Measurements from ENCODE around the gene NKX2-8. TPM values are rescaled to one million over a fixed set of nuclear protein-coding genes. Genes with fewer than 3 reads are reported as not detected.

The NKX2-8 gene
- total and polyA plus RNA-seq, 2 donors (not counting 1 experiment from before 2014, with no cell fraction given): not detected

DNA sequence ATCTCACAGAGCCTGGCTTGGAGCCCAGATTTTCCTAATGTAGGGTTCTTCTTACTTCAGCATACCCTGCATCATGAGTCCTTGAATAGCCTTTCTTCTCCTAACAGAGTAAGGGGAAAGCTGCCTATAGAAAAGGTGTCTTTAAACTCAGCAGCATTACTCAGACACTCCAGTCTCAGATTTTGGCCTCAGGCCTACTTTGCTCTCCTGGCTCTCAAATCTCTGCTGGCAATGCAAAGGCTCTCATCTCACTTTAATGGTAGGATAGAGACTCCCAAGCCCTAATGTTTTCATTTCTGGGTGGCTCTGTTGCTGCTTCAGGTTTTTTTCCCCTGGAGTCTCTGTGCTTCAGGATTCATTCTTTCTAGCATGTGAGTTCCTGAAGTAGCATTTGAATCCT, 9.1 kb upstream of the NKX2-8 start:
- no peak for DNase-seq (ENCODE audit: low read depth in 2 of 2)
- Histone ChIP-seq H3K4me3 (replicated peaks in 1 of 4; ENCODE audit: control extremely low read depth in 1 of 4, insufficient read depth in 1 of 4, low read depth in 3 of 4, low read length in 4 of 4) (no peak overlapping the region), H3K79me2 (ENCODE audit: control insufficient read depth, insufficient read depth, low read length) (no peaks in the 10 kb centered on the region), H4K20me1 (ENCODE audit: control insufficient read depth, extremely low read depth, insufficient read depth, low read length) (no peaks in the 10 kb centered on the region), H3K27ac (ENCODE audit: insufficient read depth, low read length) (no peak overlapping the region), H3K36me3 (ENCODE audit: control insufficient read depth, insufficient read depth, low read length) (no peaks in the 10 kb centered on the region), H3K27me3 (ENCODE audit: control insufficient read depth, insufficient read depth, low read length) (peaks cover 6% of the 10 kb centered on the region), H3K9me3 (ENCODE audit: control insufficient read depth, insufficient read depth, low read depth, low read length) (no peaks in the 10 kb centered on the region), H3K4me2 (ENCODE audit: extremely low read depth, insufficient read depth, low read length) (no peak overlapping the region), H3K9ac (ENCODE audit: insufficient read depth, low read length) (no peak overlapping the region), H3K4me1 (ENCODE audit: control insufficient read depth, extremely low read depth, insufficient read depth, low read length) (no peaks in the 10 kb centered on the region), H2AFZ (ENCODE audit: low read length) (no peak overlapping the region)
- no peak for TF ChIP-seq EZH2 (IDR thresholded peaks at IDR 0.05; ENCODE audit: low read length, missing control alignments)
- TF ChIP-seq, protein P1, sequence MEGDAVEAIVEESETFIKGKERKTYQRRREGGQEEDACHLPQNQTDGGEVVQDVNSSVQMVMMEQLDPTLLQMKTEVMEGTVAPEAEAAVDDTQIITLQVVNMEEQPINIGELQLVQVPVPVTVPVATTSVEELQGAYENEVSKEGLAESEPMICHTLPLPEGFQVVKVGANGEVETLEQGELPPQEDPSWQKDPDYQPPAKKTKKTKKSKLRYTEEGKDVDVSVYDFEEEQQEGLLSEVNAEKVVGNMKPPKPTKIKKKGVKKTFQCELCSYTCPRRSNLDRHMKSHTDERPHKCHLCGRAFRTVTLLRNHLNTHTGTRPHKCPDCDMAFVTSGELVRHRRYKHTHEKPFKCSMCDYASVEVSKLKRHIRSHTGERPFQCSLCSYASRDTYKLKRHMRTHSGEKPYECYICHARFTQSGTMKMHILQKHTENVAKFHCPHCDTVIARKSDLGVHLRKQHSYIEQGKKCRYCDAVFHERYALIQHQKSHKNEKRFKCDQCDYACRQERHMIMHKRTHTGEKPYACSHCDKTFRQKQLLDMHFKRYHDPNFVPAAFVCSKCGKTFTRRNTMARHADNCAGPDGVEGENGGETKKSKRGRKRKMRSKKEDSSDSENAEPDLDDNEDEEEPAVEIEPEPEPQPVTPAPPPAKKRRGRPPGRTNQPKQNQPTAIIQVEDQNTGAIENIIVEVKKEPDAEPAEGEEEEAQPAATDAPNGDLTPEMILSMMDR (conservative IDR thresholded peaks at IDR 0.05 in 1 of 2, IDR thresholded peaks at IDR 0.05 in 1 of 2; ENCODE audit: low read depth in 1 of 2, low read length in 2 of 2): no peak

DNA sequence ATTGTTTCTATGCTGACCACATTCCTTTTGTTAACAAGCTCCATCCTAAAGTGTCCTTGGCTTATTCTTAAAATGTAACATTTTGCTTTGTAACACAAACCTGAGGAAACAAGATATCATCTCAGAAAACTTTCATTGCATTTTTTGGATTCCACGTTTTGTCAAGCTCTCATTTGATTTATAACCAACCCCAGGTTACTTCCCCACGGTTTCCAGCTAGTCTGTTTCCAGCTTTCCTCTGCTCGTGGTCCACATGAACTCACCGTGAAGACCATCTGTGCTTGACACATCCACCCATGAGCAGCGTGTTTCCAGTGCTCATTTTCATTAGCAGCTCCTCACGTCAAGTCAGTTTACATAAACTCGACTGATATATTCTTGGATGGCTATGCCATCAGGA, 6.4 kb upstream of the NKX2-8 start:
- no peaks in the 10 kb centered on the region for H3K79me2 ChIP-seq (ENCODE audit: control insufficient read depth, insufficient read depth, low read length)
- peaks cover 16% of the 10 kb centered on the region for H3K27me3 ChIP-seq (ENCODE audit: control insufficient read depth, insufficient read depth, low read length)
- no peaks in the 10 kb centered on the region for H3K36me3 ChIP-seq (ENCODE audit: control insufficient read depth, insufficient read depth, low read length)
- H3K4me2 ChIP-seq (ENCODE audit: extremely low read depth, insufficient read depth, low read length): no peak overlapping the region
- no peaks in the 10 kb centered on the region for H3K4me1 ChIP-seq (ENCODE audit: control insufficient read depth, extremely low read depth, insufficient read depth, low read length)
- no peaks in the 10 kb centered on the region for H3K9me3 ChIP-seq (ENCODE audit: control insufficient read depth, insufficient read depth, low read depth, low read length)
- no peak overlapping the region for H2AFZ ChIP-seq (ENCODE audit: low read length)
- H4K20me1 ChIP-seq (ENCODE audit: control insufficient read depth, extremely low read depth, insufficient read depth, low read length): no peaks in the 10 kb centered on the region
- H3K27ac ChIP-seq (ENCODE audit: insufficient read depth, low read length): no peak overlapping the region
- no peak overlapping the region for H3K9ac ChIP-seq (ENCODE audit: insufficient read depth, low read length)
- no peak for DNase-seq (ENCODE audit: low read depth in 2 of 2)
- no peak for TF ChIP-seq EZH2 (IDR thresholded peaks at IDR 0.05; ENCODE audit: low read length, missing control alignments)
- TF ChIP-seq, protein P1 (conservative IDR thresholded peaks at IDR 0.05 in 1 of 2, IDR thresholded peaks at IDR 0.05 in 1 of 2; ENCODE audit: low read depth in 1 of 2, low read length in 2 of 2): no peak
- H3K4me3 ChIP-seq (replicated peaks in 1 of 4; ENCODE audit: control extremely low read depth in 1 of 4, insufficient read depth in 1 of 4, low read depth in 3 of 4, low read length in 4 of 4): no peak overlapping the region

DNA sequence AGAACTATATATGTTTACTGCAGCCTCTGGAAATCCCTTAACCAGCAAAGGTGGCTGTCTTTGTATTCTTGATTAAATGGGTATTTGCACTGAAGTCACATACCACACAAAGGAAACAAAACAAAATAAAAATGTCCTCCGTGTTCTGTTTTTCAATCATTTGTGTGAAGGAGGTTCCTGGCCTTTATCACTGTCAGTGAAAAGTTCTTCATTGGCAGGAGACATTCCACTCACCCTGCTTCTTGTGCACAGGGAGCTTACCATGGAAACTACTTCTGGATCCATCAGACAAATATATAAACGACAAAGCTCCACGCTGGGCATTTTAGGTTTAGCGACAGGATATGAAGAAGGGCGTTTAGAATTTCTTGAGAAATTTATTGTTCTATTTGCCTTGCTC, 5.7 kb upstream of the NKX2-8 start:
- Histone ChIP-seq H3K9ac (ENCODE audit: insufficient read depth, low read length) (no peak overlapping the region), H3K9me3 (ENCODE audit: control insufficient read depth, insufficient read depth, low read depth, low read length) (no peaks in the 10 kb centered on the region), H3K27ac (ENCODE audit: insufficient read depth, low read length) (no peak overlapping the region), H3K4me2 (ENCODE audit: extremely low read depth, insufficient read depth, low read length) (no peak overlapping the region), H3K27me3 (ENCODE audit: control insufficient read depth, insufficient read depth, low read length) (peaks cover 22% of the 10 kb centered on the region), H3K4me1 (ENCODE audit: control insufficient read depth, extremely low read depth, insufficient read depth, low read length) (no peaks in the 10 kb centered on the region), H3K4me3 (replicated peaks in 1 of 4; ENCODE audit: control extremely low read depth in 1 of 4, insufficient read depth in 1 of 4, low read depth in 3 of 4, low read length in 4 of 4) (no peak overlapping the region), H4K20me1 (ENCODE audit: control insufficient read depth, extremely low read depth, insufficient read depth, low read length) (no peaks in the 10 kb centered on the region), H2AFZ (ENCODE audit: low read length) (no peak overlapping the region), H3K36me3 (ENCODE audit: control insufficient read depth, insufficient read depth, low read length) (no peaks in the 10 kb centered on the region), H3K79me2 (ENCODE audit: control insufficient read depth, insufficient read depth, low read length) (no peaks in the 10 kb centered on the region)
- TF ChIP-seq, protein P1 (conservative IDR thresholded peaks at IDR 0.05 in 1 of 2, IDR thresholded peaks at IDR 0.05 in 1 of 2; ENCODE audit: low read depth in 1 of 2, low read length in 2 of 2): no peak
- no peak for TF ChIP-seq EZH2 (IDR thresholded peaks at IDR 0.05; ENCODE audit: low read length, missing control alignments)
- no peak for DNase-seq (ENCODE audit: low read depth in 2 of 2)

Measured in fibroblast of lung (primary cell).